HG03460 (cell line): Measurements from ENCODE around the gene KDM2A.
"Not testable (repeated sequence)": the region's sequence is repeated elsewhere in the genome, so short reads cannot be mapped to it uniquely, and the experiment has no call there.

Experiments
- ATAC-seq: cut with Tn5 transposase; IDR thresholded peaks from one replicate; pipeline ENCODE4 v1.9.1; 2021; ENCODE audit not compliant: unreplicated experiment

The KDM2A gene

DNA sequence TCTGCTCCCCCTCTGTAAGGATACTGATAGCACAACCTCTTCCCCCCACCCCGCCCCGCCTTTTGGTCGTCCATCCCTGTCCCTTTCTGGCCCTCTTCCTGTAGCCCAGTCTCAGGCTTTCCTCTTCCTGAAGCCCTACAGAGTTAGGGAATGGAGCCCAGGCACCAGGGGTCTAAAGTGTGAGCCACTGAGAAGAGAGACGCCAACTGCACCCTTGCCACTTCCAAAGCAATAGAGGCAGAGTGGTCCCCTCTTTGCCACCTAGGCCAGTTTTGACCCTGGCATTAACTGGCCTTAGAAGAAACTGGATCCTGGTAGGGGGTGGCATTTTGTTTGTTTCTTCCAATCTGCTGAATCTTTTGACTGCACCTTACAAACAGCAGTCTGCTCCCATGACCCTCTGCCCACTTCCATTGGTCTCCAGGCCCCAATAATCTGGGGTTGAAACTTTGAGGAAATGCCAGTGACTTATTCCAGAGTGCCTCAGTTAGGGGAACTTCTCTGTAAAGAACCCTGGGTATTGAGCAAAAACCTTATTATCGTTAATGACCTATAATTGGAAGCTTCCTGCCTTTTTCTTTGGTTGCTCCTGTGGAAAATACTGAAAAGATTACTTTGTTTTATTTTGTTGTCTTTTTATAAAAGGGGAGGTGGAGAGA, 137.5 kb downstream of the KDM2A start:
- no peak for ATAC-seq

DNA sequence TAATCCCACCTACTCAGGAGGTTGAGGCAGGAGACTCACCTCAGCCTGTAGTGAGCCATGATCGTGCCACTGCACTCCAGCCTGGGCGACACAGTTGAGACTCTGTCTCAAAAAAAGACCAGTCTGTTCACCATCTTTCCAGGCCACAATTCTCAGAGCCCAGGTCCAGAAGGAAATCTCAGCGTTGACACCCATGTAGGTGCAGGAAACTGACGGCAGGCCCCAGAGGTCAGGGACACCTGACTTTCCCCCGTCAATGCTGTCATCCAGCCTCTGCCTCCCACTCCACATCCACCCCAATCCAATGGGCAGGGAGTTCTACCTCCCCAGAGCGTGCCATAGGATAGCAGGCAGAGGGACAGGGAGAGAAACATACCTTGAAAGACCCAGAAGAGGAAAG, 141.3 kb downstream of the KDM2A start:
- ATAC-seq: no peak

DNA sequence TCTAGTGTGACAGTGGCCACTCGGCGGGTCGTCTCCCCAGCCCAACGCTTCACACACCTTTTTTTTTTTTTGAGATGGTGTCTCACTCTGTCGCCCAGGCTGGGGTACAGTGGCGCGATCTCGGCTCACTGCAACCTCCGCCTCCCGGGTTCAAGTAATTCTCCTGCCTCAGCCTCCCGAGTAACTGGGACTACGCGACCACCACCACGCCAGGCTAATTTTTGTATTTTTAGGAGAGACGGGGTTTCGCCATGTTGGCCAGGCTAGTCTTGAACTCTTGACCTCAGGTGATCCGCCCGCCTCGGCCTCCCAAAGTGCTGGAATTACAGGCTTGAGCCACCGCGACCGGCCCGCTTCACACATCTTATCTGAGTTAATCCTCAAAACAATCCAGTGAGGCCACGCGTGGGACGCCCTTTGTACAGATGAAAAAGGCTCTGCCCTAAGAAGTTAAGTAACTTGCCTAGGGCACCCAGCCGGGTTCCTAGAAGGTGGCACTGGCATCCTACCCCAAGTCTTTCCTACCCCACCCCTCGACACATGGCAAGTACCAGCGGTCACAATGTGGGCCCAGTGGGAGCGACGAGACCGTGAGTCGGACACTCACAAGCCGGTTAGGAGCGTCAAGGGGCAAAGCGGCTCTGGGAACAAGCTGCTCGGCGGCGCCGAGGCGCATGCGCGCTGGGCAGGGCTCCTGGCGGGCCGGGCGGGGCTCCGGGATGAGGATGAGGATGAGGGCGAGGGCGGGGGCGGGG, 142.0 kb downstream of the KDM2A start:
- ATAC-seq: not testable (repeated sequence)

DNA sequence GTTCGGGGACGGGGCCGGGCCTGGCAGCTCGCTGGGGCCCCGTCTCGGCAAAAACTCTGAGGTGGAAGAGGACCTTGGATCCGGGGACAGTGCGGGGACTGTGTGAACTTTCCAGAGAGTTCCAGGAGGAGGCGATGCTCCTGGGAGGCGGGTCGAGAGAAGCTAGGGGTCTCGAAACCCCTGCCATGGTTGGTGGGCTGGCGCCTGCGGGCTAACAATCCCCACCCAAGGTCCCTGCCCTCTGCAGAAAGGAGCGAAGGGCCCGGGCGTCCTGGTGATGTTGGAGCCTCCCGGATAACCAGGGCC, 142.5 kb downstream of the KDM2A start:
- no peak for ATAC-seq

DNA sequence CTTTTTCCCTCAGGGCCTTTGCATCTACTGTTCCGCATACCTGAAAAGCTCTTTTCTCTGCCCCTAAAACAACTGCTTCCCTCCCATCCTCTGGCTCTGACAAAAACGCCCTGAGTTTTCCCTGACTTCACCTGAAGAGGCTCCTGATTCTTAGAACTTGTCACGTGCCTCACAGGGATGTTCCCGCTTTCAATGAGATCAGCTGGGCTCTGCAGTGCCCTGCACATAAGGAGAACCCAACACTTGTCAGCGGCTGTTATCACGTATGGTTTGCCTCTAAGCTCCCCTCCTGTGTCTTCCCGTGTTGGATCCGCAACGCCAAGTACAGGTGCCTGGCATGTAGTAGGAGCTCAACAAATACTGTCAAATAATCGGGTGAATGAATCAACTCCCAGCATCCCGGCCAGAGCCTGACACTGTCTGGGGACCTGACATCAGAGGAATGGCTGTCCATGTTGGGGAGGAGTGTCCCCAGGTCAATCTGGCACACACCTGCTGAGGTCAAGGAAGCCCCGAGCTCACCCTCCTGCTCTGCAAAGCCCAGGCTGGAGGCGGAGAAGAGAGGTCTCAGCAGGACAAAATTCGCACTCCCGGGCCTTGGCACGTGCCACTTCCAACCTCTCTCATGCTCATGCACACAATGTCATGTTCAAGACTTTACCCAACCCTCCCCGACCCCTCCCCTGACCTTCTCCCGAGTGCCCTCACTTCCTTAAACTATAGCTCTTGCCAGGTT, 143.1 kb downstream of the KDM2A start:
- ATAC-seq: no peak

DNA sequence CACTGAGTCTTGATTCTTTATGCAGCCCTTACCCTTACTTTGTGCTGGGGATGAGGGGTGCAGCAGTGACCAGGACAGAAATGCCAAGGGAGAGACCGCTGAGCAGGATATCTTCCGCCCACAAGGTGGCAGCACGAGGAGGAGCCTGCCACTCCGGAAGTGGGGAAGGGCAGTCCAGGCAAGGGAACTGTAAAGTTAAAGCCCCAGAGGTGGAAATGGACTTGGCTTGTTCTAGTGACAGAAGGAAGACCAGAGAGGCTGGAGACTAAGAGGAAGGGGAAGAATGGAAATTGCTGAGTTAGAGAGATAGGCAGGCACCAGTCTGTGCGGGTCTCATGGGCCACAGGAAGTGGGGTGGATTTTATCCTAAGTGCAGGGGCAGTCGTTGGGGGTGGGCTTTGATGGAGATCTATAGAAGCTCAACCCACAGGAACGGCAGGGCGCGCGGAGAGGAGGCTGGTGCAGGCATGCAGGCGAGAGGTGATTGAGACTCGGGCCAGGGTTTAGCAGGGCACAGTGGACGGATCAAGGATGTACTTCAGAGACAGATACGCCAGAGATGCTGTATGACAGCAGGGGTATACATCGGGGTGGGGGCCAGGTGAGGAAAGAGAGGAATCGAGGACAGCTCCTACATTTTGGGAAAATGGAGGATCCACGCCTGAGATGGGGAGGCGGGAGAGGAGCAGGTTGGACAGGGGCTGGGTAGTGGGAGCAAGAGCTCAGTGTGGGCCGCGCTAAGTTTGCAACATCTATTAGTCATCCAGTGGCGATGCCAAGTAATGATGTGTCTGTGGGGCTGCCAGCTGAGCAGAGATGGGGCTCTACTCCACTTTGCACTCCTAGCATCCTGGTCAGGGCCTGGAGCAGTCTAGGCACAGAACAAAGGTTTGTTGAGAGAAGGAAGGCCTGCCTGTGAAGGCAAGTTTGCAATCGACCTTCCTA, 143.9 kb downstream of the KDM2A start:
- ATAC-seq: no peak

DNA sequence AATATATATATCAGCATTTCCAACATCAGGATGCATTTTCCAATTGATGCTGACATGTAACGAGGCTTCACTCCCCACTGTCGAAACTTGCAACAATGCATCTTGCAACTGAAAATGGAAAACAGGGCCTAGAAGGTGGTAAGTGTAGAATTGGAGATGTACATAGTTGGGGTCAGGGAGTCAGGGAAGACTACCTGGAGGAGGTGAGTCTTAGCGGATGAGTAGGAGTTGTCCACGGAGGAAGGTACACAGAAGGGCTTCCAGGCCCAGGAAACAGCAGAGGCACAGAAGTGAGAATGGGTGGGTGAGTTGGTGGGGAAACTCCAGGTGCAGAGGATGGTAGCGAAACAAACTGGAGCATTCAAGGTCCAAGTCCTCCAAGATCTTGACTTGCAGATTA, 145.2 kb downstream of the KDM2A start:
- ATAC-seq: no peak

DNA sequence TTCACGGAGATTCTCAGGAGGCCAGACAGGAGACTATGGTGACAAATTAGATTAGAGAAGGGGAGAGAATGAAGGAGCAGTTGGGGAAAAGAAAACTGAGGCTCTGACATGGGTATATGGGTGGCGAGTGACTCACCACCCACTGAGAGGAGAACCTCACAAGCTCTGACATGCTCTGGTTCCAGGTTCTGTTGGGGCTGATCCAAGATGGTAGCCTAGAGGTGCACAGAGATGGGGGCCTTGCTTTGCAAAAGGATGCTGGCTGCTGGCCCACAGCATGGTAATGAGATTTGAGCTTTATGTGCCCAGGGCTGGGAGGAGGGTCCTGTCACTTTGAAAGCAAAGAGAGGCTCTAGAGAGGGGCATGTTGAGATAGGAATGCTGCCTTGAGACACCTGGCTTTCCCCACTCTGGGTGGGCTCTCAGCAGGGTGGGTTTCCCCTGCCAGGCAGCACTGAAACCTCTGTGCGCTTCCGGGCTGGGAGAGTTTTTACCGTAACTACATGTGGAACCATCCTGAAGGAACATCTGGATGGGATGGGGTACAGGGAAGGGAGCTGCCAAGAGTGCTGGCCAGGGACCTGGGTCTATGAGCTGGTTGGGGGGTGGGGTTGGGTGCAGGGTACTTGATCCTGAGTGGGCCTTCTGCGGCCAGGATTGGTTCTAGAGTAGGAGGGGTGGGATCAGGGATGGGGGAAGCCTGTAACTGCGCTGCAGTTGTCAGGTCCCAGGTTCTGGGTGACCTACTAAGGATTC, 146.0 kb downstream of the KDM2A start:
- no peak for ATAC-seq

DNA sequence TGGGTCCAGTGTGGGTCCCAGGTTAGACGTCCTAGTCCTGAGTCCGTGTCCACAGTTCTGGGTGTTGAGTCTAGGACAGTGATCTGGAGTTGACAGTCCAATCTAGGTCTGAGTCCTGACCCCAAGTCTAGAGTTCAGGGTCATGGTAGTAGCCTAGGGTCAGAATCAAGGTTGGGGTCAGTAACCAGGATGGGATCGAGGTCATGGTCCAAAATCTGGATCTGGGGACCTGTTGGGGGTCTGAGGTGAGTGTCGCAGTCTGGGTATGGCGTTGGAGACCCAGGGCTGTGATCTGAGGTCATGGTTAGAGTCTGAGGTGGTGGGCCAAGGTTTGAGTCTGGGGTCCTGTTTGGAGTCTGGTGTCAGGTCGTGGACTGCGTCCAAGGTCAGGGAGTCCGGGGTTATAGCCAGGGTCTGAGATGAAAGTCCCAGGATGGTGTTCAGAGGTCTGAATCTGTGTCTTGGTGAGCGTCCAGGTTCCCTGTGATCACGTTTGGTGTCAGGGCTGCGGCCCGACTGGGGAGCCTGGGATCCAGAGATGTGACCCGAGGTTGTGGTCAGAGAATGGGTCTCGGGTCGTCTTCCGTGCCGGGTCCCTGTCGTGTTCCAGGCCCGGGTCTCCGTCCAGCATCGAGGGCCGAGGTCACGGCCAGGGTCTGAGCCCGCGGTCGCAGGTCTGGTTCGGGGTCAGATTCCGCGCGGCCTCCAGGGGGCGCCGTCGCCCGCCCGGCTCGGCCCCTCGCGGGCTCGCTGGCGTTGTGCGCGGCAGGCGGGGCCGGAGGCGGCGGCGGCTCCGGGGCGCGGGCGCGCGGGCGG, 146.8 kb downstream of the KDM2A start:
- no peak for ATAC-seq

DNA sequence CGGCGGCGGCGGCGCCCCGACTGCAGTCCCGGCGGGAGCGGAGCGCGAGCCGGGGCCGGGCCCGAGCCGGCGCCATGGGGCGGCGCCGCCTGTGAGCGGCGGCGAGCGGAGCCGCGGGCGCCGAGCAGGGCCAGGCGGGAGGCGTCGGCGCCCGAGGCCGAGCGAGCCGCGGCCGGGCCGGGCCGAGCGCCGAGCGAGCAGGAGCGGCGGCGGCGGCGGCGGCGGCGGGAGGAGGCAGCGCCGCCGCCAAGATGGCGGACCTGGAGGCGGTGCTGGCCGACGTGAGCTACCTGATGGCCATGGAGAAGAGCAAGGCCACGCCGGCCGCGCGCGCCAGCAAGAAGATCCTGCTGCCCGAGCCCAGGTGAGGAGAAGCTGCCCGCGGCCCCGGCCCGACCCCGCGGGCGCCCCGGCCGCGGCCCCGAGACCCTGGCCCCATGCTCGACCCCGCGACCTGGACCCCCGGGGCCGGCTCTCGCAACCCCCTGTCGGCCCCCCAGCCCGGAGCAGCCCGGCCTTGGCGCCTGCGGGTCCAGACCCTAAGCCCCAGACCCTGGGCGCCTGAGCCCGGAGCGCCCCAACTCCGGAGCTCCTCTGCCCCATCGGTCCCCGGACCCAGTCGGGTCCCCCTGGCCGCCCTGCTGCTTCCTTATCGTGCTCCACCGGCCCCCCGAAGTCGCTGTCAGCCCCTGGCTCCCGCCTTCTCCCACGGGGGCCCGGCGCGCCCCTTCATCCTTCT, 147.6 kb downstream of the KDM2A start, which contains the start of gene GRK2:
TSS of gene GRK2 (plus strand) at position 25 of the 739 bp plus-strand sequence. CDS start at position 252, 227 bp downstream.
- no peak for ATAC-seq

DNA sequence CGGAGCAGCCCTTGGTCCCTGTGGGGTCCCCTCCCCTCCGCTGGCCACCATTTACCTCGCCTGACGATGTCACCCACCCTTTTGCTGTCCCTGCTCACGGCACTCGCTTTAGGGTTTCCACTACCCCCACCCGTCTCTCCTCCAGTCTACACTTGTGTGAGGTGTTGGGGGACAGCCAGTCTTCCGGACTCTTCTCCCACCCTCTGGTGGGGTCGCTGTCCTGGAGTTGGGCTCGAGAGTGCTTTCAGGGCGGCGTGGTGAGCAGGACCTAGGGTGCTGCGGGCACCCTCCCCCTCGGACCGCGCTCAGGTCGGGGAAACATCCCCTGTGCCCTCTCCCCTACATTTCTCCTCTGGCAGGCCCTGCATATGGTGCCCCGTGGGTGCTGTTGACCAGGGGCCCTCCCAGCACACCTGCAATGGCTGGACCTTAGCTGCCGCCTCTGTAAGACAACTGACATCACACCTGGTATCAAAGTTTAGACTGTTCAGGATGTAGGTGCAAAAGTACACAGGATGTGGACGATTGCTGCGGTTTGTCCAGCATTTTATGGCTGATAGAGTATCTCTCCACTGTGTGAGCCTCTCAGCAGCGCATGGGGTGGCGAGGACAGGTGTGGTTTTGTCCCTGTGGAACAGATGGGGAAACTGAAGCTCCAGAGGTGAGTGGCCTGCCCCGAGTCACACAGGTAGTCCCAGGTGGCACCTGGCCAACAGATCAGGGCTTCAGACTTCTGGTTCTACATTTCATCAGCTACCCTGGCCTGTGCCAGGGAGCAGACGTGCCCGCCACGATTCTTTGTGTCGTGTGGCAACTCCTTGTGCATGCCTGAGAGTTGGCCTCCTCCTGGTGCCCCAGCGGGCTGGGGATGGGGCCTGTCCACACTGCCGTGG, 148.4 kb downstream of the KDM2A start:
- no peak for ATAC-seq

DNA sequence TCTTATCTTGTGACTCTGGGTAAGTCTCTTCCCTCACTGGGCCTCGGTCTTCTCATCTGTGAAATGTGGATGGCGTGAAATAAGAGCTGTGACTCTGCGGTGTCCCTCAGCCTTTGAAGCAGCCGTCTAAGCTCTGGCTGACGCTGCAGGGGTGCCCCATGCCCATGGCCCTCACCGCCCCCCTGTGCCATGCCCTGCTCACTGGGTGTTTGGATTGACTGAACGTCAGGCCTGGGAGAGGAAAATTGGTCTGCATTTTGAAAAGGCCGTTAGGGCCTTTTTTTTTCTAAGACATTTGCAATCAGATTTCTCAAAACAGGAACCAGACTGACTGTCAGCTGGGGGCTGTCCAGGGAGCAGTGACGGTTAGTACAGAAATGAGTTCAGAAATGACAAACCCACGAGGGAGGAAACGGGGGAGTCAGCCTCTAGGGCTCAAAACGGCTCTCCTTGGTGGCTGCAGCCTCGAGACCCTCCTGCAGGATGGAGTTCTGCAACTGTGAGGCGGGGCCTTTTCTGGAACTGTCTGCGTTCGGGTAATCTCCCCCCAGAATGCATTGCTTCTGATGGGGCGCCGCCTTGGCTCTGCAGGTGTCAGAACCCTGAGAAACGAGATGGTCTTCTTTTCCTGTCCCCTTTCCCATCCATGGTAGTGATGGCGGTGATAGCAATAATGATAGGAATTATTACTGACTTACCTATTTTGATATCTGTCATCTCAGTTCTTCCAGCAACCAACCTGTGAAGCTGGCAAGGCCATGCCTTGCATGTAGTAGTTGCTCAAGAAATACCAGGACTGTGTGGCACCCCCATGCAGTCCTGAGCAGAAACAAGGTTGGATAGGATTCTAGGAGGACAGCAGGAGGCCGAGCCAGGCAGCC, 149.3 kb downstream of the KDM2A start:
- ATAC-seq: peak; percentile 38

DNA sequence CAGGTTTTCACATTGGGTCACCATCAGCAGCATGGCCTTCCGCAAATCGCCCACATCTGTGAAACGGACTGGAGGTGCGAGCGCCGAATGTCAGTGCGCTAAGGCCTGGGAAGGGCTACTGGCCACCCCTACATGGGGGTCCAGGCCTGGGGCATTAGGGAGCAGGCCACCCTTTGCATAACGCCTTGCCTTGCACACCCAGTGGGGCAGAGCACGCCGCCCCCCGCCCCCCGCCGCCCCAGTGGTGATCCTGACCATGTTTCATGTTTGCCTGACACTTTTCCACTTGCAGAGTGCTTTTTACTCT, 149.9 kb downstream of the KDM2A start:
- no peak for ATAC-seq

DNA sequence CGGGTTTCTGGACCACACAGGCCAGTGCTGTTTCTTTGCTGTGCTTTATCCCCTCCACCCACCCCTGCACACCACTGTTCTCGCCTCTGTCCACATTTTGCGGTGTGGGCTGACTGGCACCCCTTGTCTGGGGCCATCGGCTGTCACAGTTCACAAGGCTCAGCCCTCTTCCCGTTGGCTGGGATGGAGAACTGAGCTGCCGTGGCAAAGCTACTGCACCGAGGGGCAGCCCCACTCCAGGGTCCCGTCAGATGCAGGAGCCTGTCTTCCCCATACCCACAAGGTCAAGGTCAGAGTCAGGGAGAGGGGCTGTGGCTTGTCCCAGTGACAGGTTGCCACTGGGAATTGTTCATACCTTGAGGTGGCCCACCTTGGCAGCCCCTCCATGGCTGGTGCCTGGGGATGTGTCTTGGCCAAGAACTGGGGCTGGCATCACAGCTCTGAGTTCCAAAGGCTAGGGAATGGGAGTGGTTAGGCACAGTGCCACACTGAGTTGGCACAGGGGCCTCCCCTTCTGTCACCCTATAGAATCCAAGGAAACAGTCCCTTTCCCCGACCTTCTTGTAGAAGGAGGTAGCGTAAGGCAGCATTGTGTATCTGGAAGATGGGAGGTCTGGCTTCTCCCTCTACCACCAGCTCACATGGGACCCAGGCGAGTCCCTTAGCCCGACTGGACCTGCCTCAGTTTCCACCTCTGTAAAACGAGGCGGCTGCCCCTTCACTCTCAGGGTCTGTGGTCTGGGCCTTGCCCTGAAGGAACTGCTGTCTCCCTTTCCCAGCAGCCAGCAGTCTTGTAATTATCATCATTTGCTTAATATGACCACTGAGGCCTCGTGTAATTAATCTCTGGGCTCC, 150.6 kb downstream of the KDM2A start:
- ATAC-seq: no peak

DNA sequence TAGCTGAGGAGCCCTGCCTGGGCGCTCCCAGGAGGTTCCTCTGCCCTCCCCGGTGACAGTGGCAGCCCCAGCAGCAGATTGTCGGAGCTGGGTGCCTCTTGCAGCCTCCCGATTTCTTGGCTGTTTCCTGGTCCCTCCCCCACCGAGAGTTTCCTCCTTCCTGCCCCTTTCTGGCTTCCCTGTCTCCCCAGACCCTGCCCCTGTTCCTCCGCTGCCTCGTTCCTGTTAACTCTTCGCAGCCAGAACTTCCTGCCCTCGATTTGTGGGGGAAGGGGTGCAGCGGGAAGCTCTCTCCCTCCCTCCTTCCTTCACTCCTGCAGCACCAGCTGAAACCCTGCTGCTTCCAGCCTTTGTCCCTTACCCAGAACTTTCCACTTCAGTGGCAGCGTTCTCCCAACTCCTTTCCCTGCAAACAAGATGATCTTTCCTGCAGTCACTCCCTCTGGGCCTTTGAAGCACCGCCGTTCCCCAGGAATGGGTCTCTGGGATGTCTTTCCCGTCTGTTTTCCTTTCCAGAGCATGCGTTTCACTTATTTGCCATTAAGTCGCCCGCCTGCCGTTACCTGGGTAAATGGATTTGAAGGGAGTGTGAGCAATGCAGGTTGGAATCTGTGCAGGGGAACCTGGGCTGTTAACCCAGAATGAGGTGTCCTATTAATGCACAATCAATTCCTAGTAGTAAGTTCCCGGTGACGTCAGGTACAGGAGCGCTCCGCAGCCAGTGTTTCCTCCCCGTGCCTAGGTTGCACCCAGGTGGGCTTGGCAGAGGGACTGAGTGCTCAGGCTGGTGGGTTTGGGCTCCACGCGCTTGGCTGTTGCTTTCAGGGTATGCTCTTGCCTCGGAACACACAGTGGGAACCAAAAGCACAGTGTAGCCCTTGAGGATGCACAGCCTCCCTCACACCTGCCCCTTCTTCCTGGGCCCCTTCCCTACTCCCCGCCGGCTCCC, 151.5 kb downstream of the KDM2A start:
- ATAC-seq: no peak
